ENCODE data around the gene UST.
A peak's percentile ranks its signal among the peaks of the same experiment; 100 is the strongest.

Gene UST

GRCh38 chr6:148825492-148825891, 78.7 kb downstream of the UST start:
- no peak for ATAC-seq
- H3K4me1 Mint-ChIP-seq, result peaks cover 33% of the 10 kb centered on the region
- H3K4me3 Mint-ChIP-seq, result no peak overlapping the region
- no peaks in the 10 kb centered on the region for H3K36me3 Mint-ChIP-seq
- no peak overlapping the region for H3K27ac Mint-ChIP-seq
- no peak for DNase-seq (ENCODE audit: low spot score in 2 of 2)
- H3K9me3 Mint-ChIP-seq, result no peaks in the 10 kb centered on the region

- Mint-ChIP-seq H3K4me1 (peaks cover 38% of the 10 kb centered on the region), H3K9me3 (no peaks in the 10 kb centered on the region), H3K27ac (no peak overlapping the region), H3K36me3 (no peaks in the 10 kb centered on the region), H3K4me3 (no peak overlapping the region)
- DNase-seq (ENCODE audit: low spot score in 2 of 2) (no peak), ATAC-seq (no peak)
Observed at GRCh38 chr6:148827416-148828045, 80.7 kb downstream of the UST start.

GRCh38 chr6:148828047-148828446, 81.2 kb downstream of the UST start:
- Mint-ChIP-seq H3K27ac (no peak overlapping the region), H3K36me3 (no peaks in the 10 kb centered on the region), H3K4me3 (no peak overlapping the region), H3K4me1 (peaks cover 38% of the 10 kb centered on the region), H3K9me3 (no peaks in the 10 kb centered on the region)
- no peak for ATAC-seq
- no peak for DNase-seq (ENCODE audit: low spot score in 2 of 2)

- Mint-ChIP-seq H3K4me3 (peak overlapping the region; percentile 73), H3K9me3 (no peaks in the 10 kb centered on the region), H3K27ac (no peak overlapping the region), H3K4me1 (peaks cover 38% of the 10 kb centered on the region), H3K36me3 (no peaks in the 10 kb centered on the region)
- DNase-seq (ENCODE audit: low spot score in 2 of 2), result no peak
- ATAC-seq, result no peak
Observed at GRCh38 chr6:148829415-148830101, 82.7 kb downstream of the UST start.

- Mint-ChIP-seq H3K9me3 (no peaks in the 10 kb centered on the region), H3K36me3 (peaks cover 1% of the 10 kb centered on the region), H3K4me3 (peak overlapping the region; percentile 73), H3K27ac (peak overlapping the region; percentile 55), H3K4me1 (peaks cover 33% of the 10 kb centered on the region)
- no peak for DNase-seq (ENCODE audit: low spot score in 2 of 2)
- ATAC-seq, result peak; percentile 83
Observed at GRCh38 chr6:148830614-148831013, 83.8 kb downstream of the UST start.

GRCh38 chr6:148831064-148831463, 84.2 kb downstream of the UST start:
- Mint-ChIP-seq H3K27ac (peak overlapping the region; percentile 55), H3K9me3 (no peaks in the 10 kb centered on the region), H3K4me1 (peaks cover 34% of the 10 kb centered on the region), H3K4me3 (peak overlapping the region; percentile 73), H3K36me3 (peaks cover 6% of the 10 kb centered on the region)
- DNase-seq (ENCODE audit: low spot score in 2 of 2), result no peak
- peak; percentile 77 for ATAC-seq

- Mint-ChIP-seq H3K4me3 (peak overlapping the region; percentile 73), H3K9me3 (no peaks in the 10 kb centered on the region), H3K4me1 (peaks cover 38% of the 10 kb centered on the region), H3K36me3 (peaks cover 10% of the 10 kb centered on the region), H3K27ac (no peak overlapping the region)
- no peak for DNase-seq (ENCODE audit: low spot score in 2 of 2)
- ATAC-seq, result no peak
Observed at GRCh38 chr6:148831531-148831930, 84.7 kb downstream of the UST start.

GRCh38 chr6:148835920-148836441, 89.2 kb downstream of the UST start:
- ATAC-seq (peak; percentile 90), DNase-seq (ENCODE audit: low spot score in 2 of 2) (peak; percentile 32 to 80)
- Mint-ChIP-seq H3K27ac (peak overlapping the region; percentile 92), H3K9me3 (no peaks in the 10 kb centered on the region), H3K4me3 (peak overlapping the region; percentile 44), H3K36me3 (peaks cover 10% of the 10 kb centered on the region), H3K4me1 (peaks cover 29% of the 10 kb centered on the region)

GRCh38 chr6:148836751-148837150, 89.9 kb downstream of the UST start:
- peak overlapping the region; percentile 92 for H3K27ac Mint-ChIP-seq
- H3K9me3 Mint-ChIP-seq, result no peaks in the 10 kb centered on the region

GRCh38 chr6:148837941-148838340, 91.1 kb downstream of the UST start:
- DNase-seq (ENCODE audit: low spot score in 2 of 2) (no peak), ATAC-seq (no peak)
- Mint-ChIP-seq H3K27ac (peak overlapping the region; percentile 92), H3K36me3 (peaks cover 10% of the 10 kb centered on the region), H3K4me1 (peaks cover 37% of the 10 kb centered on the region), H3K9me3 (no peaks in the 10 kb centered on the region), H3K4me3 (no peak overlapping the region)

More at GRCh38 chr6:148836751-148837150, 89.9 kb downstream of the UST start:
- Mint-ChIP-seq H3K4me1 (peaks cover 29% of the 10 kb centered on the region), H3K36me3 (peaks cover 10% of the 10 kb centered on the region), H3K4me3 (peak overlapping the region; percentile 44)
- ATAC-seq (no peak), DNase-seq (ENCODE audit: low spot score in 2 of 2) (no peak)

GRCh38 chr6:148839044-148839443, 92.2 kb downstream of the UST start:
- Mint-ChIP-seq H3K9me3 (no peaks in the 10 kb centered on the region), H3K27ac (peak overlapping the region; percentile 92)

GRCh38 chr6:148840256-148840655, 93.4 kb downstream of the UST start:
- H3K27ac Mint-ChIP-seq, result peak overlapping the region; percentile 30
- ATAC-seq (no peak), DNase-seq (ENCODE audit: low spot score in 2 of 2) (no peak)
- no peak overlapping the region for H3K4me3 Mint-ChIP-seq
- H3K9me3 Mint-ChIP-seq, result no peaks in the 10 kb centered on the region
- H3K36me3 Mint-ChIP-seq, result peaks cover 10% of the 10 kb centered on the region
- H3K4me1 Mint-ChIP-seq, result peaks cover 40% of the 10 kb centered on the region

More at GRCh38 chr6:148839044-148839443, 92.2 kb downstream of the UST start:
- ATAC-seq (no peak), DNase-seq (ENCODE audit: low spot score in 2 of 2) (no peak)
- Mint-ChIP-seq H3K4me3 (no peak overlapping the region), H3K36me3 (peaks cover 10% of the 10 kb centered on the region), H3K4me1 (peaks cover 37% of the 10 kb centered on the region)

- Mint-ChIP-seq H3K4me1 (peaks cover 26% of the 10 kb centered on the region), H3K27ac (peak overlapping the region; percentile 26)
- DNase-seq (ENCODE audit: low spot score in 2 of 2), result no peak
Observed at GRCh38 chr6:148842296-148843019, 95.6 kb downstream of the UST start.

GRCh38 chr6:148845464-148845863, 98.6 kb downstream of the UST start:
- no peak overlapping the region for H3K4me3 Mint-ChIP-seq
- peaks cover 2% of the 10 kb centered on the region for H3K9me3 Mint-ChIP-seq
- DNase-seq (ENCODE audit: low spot score in 2 of 2) (no peak), ATAC-seq (no peak)
- H3K27ac Mint-ChIP-seq, result no peak overlapping the region
- H3K4me1 Mint-ChIP-seq, result peaks cover 39% of the 10 kb centered on the region
- no peaks in the 10 kb centered on the region for H3K36me3 Mint-ChIP-seq

More at GRCh38 chr6:148842296-148843019, 95.6 kb downstream of the UST start:
- H3K9me3 Mint-ChIP-seq, result no peaks in the 10 kb centered on the region
- ATAC-seq, result no peak
- no peak overlapping the region for H3K4me3 Mint-ChIP-seq
- H3K36me3 Mint-ChIP-seq, result no peaks in the 10 kb centered on the region
